GM18868 (cell line): Measurements from ENCODE around the gene NPR3.
"Not testable (repeated sequence)": the region's sequence is repeated elsewhere in the genome, so short reads cannot be mapped to it uniquely, and the experiment has no call there.

ENCODE experiments used
- ATAC-seq: cut with Tn5 transposase; IDR thresholded peaks from one replicate; pipeline ENCODE4 v1.9.1; 2021; ENCODE audit warnings: mild to moderate bottlenecking, moderate library complexity; ENCODE audit not compliant: unreplicated experiment

Gene NPR3

DNA sequence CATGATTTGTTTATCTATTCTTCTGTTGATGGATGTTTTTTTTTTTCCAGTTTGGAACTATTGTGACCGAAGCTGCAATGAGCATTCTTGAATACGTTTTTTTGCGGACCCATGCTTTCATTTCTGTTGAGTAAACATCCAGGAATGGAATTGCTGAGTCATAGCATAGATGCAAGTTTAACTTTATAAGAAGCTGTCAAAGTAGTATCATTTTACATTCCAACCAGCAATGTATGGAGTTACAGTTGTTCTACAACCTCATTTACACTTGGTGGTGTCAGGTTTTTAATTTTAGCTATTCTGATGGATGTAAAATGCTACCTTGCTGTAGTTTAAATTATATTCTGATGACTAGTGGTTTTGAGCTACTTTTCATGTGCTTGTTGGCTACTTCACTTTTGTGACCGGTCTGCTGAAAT is 49.0 kb downstream of the NPR3 start:
- ATAC-seq: no peak

DNA sequence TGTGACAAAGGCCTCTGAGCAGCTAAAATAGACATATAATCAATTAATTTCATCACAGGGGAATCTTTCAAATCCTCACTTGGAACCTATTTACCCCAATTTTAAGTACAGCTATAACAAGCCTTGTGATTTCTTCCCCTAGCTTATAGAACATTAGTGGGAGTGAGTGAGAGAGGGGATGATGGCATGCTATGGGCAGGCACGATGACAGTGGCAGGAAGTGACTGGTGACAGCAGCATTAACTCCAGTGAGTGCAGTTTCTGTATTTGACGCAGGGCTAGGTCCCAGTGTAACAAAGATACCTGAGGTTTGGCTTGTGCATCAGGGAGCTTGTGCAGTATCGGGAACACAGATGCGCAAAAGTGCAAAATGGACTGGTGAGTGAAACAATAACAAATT is 54.1 kb downstream of the NPR3 start:
- no peak for ATAC-seq

DNA sequence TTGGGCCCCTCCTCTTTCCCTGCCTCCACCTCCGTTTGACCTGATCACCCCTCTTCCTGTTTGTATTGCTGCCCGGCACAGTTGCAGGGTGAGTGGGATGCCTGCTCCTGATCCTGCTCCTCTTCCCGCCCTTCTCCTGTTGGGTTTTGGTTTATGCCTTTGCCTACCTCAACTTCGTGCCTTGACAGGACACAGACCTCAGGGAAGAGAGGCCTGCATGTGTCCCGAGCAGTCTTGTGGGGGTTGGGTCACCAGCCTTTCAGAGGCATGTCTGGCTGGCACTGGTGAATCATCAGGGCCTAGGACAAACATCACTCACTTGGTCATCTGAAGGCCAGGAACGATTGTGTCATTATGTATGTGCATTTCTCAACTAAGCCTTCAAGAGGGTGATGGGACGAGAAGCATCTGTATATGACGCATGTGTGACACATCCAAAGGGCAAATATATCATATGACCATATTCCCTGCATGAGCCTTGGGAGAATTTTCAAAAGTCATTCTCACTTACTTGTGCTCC is 56.9 kb downstream of the NPR3 start:
- ATAC-seq: no peak

DNA sequence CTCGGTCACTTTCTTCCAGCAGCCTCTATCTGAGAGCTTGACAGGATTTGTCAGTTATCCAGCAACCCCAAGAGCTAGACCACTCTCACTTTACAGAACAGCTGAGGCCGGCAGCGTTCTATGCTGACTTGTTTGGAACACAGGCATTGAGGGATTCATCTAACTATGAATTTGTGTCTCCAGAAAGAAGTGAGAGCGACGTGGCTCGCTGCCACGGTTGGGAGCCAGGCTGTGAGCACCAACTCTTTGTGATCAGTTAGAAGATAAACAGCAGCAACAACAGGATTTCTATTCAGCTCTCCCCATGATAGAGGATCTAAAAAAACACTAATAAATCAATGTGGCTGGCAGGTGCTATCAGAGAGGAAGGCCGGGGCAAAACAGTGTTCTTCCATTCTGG is 58.6 kb downstream of the NPR3 start:
- ATAC-seq: no peak

DNA sequence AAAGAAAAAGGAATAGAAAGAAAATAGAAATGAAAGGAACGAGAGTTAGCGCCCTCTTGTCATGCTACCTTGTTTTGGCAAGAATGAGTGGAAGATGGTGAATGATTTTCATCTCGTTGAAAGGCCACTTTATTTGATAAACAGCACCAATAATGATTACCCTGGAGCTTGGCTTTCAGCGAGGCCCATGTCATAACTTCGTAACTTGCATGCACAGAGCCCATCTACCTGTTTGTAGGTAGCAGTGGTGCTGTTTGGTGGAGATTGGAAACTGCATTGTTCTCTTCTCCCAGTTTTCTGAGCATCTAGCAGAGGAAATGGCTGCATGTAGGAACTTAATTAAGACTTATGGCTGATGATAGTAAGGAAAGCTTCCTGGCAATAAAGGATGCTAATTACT is 59.3 kb downstream of the NPR3 start:
- no peak for ATAC-seq

DNA sequence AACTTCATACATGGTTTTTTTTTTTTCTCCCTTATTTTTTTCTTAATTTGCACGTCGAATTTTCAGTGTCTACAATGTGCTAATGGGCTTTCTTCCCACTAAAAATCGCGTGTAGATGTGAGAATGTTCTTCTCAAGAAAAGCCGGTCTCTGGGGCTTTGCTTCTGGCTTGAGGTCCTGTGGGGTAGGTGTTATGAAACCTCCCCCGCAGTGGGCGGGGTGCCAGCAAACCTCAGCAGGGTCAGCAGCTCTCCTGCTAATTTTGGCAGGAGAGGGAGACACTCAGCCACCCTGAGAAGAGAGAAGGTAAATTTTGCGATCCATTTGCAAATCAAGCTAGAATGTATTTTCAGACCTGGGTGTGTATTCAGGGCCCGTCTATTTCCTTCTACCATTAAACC is 59.9 kb downstream of the NPR3 start:
- ATAC-seq: no peak

DNA sequence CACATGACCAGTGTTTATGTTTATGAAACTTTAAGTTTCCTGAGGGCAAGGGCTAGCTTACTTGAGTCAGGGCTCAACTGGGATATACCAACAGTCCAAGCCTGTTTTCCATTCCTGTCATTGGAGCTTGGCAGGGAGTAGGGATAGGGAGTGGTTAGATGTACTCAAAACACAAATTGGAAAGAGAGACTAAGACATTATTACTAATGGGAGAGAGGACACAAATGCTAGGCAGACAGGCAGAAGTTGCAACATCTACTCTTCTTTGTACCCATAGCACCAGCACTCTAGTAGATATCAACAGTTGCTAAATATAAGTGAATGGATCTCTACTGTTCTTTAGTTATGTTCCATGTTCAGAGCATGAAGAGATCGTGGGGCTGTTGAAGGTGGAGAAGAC is 62.8 kb downstream of the NPR3 start:
- no peak for ATAC-seq

DNA sequence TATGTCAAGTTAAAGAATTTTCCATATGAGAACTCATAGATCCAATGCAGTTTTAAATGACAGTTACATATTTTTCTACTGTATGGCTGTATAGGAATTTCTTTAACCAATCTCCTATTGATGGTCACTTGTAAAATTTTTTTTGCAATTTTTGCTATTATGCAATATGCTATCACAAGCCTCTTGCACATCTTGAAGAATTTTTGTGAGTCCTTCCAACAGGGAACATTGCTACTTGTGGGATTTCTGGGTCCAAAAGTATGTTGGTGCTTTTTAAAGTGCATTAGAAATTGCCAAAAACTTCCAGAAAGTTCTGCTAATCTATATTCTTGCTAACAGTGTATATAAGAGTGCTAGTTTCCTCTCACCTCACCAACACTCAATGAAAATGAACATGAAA is 65.1 kb downstream of the NPR3 start:
- ATAC-seq: no peak

DNA sequence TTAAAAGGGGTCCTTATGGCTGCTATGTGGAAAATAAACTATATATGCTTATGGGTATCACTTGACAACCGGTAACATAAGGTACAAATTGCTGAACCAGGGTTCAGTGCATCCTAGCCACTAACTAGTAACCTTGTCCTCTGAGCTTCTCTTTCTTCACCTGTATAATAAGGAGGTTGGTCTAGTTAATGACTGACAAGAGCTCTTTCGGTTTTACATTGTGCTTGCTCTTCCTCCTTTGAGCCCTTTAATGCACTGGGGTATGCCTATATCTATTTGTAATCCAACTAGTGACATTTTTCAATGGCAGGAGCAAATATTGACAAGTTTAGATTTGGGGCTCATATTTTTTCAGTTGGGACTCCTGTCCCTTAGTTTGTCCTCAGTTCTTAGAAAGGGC is 66.1 kb downstream of the NPR3 start:
- no peak for ATAC-seq

DNA sequence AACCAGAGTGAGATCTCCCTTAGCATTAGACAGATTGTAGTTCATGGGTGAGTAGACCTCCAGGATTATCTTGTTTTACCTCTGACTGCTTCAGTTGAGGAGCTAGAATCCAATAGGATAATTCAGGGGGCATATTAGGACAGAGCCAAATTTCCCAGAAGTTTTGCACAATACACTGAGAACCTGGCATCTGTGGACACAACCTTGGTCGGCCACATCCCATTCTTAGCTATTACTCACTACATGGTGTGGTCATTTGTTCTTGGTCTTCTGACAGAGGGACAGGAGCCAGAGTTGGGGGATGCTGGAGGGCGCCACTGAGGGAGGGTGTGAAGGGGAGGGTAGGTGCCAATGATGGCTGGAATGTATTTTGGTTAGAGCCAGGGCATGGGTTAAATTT is 66.6 kb downstream of the NPR3 start:
- no peak for ATAC-seq

DNA sequence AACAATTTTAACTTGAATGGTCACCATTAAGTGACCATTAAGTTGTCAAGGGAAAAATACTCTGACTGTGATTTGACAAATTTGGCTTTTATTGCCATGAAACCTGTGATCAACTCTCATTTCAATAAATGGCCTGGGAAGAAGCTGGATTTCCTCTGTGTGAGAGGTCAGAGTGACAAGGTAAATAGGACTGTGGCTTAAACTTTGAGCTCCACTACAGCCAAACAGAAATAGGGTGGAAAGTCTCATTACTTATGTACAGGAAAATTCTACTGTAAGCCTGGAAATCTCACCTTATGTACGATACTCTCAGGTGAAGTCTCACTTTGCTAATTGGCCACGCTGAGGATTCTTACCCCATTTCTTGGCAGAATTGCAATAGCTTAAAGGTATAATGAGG is 67.3 kb downstream of the NPR3 start:
- no peak for ATAC-seq

DNA sequence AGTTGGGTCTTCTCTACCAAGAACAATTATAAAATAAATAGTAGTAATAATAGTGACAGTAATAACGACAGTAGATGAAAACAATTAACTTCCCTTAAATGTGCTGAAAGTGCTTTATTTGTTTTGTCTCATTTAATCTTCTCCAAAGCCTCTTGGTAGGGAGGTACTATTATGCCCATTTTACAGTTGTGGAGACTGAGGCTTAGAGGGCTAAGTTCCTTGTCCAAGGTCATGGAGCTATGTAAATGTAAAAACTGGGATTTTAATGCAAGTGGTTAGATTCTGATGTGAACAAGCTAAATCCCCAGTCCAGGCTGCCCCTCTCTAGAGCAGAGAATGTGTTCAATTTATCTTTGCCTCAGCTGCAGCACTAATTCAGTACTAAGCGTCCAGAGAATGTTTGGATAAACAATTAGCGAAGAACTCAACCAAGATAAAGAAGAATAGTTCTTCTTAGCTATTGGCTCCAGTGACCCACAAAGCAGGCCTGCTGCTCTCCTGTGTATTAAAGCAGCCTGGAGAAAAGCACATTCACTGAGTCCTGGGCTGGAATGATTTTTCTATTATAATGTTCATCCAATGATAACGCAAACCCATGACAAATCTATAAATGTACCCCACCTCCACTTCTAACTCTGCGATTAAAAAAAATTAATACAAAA is 68.8 kb downstream of the NPR3 start:
- ATAC-seq: no peak

DNA sequence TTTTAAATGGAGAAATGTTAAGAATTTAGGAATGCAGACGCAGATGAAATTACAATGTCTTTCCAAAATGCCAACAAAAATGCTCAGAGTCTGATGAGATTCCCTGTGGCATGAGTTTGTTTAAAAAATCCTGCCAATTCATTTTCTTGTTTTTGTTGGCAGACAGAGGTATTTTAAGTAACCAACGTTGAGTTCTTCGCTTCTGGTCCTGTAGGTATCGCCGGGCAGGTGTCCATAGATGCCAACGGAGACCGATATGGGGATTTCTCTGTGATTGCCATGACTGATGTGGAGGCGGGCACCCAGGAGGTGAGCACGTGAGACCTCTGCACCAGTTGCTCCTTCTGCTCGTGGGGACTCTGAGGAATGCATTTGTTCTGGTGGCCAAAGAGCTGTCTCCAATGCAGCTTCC is 69.4 kb downstream of the NPR3 start:
- ATAC-seq: no peak

DNA sequence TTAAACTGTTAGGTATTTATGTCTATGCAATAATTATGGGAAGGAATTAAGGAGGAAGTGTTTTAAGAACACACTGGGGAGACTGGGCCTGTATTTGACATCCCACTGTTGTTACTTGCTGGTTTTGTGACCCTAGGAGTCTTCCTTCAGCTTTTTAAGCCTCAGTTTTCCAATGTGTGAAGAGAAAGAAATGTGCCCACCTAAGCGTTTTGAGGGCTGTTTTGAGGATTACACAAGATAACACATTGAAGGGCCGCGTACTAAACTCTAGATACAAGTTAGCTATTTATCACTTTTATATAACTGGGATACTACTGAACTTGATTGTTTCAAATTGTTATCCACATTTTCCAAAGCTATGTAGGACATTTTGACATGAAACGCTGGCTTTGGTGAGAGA is 72.5 kb downstream of the NPR3 start:
- ATAC-seq: no peak

DNA sequence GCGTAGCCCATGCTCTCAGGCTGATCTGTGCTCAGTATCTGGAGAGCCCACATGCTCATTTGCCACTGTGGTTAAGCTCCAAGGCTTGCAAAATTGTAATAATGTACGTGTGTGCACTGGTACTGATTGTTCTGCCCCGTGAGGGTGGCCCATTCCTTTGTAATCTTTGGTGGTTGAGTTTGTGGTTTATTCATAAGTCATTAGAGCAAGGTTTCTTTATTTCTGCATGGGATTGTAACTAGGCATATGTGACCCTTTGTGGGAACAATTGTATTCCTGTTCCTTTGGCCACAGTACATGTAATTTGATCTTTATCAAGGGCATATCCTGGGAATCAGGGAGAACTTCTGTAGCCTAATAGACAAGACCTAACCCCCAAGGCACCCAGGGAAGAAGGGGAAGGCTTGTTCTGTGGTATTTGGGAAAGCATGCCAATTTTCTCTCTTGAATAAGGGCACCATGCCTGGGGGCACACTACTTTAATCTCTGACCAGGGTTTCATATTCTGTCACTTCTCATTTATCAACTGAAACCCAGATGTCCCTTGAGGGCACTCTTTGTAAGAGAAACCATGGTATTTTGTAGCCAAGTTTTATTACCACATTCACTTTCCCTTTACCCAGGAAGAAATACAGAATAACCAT is 74.6 kb downstream of the NPR3 start:
- peak; percentile 87 for ATAC-seq

DNA sequence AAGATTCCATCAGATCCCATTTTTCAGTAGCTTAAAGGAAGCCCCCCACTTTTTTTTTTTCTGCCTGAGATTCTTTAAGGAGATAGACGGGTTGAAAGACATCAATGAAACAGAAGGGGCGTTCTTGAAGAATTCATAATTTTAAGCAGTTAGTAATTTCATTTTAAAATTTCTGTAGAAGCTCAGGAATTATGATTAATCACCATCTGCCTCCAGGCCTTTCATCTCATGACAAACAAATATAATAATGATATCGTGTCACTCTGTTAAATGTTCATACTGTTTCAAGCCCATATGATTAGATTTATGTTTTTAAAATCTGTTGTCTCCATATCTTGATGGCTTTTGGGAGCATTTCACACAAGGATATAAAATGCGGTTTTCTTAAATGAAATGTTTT is 75.2 kb downstream of the NPR3 start:
- ATAC-seq: no peak

DNA sequence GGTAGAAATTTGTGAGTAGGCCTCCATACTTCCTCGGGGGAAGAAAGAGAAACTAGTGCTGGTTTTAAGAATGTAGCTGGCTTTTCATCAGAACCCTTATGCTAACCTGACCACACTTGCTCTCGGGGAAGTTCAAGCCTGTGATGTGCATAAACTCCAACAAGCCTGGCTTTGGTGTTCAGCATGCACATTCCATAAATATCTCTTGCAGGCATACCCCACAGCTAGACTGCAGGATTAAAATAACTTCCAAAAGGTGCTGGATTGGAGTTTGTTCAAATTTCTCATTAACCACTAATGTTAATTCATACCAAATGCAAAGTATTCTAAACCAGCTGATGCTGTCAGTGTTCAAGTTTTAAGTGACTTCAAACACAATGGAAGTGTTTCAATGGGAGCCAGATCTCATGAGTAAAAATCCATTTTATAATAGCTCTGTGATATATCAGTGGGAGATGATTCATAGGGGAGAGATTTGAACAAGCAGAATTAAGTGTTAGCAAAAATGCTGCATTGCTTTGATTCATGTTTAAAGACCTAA is 79.4 kb downstream of the NPR3 start:
- no peak for ATAC-seq

DNA sequence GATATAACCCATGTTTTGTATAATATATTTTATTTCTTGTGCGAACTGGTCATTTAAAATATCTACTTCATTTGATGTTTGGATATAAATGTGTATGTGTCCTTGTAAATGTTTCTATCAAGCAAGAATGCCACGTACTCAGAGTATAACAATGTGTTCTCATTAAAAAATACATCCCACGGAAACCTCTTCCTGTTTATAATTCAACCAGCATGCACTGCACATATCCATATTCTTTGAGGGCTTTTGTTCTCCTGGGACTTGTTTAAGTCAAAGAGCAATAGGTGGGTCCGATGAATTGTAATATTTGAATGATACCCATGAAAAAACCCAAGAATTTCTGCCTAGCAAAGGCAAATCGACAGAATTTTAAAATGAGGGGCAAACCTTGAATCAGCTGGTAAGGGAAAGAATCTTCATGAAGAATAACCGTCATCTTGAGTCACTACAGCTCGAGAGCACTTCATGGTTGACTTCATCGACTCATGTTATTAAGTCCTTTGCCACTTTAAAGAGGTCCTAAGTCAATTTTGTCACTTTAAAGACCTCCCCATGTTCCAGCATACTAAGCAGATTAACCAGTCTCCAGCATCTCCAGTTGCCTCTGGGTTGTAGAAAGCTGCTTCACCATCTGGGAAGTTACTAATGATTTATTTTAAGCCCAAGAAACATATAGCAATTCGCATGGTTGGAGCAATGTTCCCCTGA is 80.6 kb downstream of the NPR3 start:
- ATAC-seq: no peak

DNA sequence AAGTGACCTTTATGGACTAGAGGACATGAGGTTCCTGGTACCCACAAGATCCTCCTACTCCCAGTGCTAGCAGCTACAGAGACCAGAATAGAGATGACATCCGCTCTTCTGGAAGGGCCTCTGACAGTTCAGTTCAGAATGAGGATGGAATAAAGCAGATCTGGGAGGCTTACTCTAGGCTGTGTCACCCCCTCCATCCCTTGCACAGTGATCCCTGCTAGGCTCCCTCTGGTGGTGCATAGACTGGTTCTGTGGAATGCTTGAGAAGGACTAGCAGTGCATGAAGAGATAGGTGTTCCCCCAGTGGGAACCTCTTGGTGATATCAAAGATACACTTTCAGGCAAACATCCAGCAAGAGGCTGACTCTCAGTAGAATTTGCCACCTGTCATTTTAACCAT is 83.0 kb downstream of the NPR3 start:
- no peak for ATAC-seq

DNA sequence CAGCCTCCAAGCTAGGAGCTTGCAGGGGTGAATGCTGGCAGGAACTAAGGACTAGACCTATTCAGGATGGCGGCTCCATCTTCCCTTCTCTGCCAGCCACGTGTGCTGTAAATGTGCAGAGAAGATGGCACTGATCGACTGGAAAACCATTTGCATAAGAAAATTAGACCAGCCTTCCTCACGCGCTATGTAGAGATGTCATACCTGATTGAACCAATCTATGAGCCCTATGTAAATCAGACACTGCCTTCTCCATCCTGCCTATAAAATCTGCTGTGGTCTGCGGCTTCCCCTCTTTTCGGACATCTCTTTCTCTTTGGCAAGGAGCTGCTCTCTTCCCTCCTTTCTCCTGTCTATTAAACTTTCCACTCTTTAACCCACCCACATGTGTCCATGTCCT is 91.6 kb downstream of the NPR3 start:
- ATAC-seq: no peak

DNA sequence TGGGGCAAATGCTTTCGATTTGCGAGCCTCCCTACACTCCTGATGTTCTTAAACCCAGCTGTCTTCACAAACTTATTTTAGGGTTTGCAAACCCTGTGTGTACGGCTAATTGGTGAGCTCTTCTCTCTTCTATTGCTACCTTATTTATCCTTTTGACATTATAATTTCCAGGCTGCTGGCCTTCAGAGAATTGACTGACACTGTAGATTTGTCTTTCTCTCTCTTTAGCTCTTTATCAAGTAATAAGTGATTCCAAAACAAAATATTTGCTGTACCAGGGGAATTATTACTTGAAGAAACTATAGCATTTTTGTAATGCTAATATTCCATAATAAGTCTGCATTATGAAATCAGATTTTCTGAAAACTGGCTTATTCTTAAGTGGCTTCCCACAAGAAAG is 92.5 kb downstream of the NPR3 start:
- no peak for ATAC-seq

DNA sequence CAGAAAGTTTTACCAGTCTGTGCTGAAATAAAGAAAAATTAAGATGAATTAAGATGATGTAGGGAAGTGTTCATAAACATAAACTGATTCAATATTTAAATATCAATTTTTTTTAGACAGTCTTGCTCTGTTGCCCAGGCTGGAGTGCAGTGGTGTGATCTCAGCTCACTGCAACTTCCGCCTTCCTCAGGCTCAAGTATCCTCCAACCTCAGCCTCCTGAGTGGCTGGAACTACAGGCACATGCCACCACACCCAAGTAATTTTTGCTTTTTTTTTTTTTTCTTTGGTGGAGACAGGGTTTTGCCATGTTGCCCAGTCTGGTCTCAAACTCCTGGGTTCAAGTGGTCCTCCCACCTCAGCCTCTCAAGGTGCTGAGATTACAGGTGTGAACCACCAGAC is 94.3 kb downstream of the NPR3 start:
- ATAC-seq: not testable (repeated sequence)
